HG02884 (cell line): ENCODE measurements around the gene ARHGEF12.

Source experiments
- ATAC-seq: cut with Tn5 transposase; IDR thresholded peaks from one replicate; pipeline ENCODE4 v1.9.1; 2021; ENCODE audit warnings: mild to moderate bottlenecking, moderate library complexity; ENCODE audit not compliant: unreplicated experiment

ARHGEF12 gene

DNA sequence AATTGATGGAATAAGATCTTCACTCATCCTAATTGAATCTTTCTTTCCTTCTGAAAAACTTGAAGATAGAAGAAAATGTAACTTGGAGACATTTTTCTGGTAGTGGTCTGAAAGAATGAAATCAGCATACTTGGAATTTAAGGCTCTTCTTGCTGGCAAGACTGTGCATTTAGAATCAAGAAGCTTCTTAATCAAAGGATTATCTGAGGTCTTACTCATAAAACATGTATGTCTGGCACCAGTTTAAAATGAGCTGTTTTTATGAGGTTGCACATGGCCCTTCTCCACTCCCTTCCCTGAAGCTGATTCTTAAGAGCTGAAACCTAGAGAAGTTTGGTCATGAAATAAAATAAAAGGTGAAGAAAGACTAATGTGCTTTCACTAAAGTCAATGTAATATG is 77.3 kb downstream of the ARHGEF12 start:
- ATAC-seq: no peak

DNA sequence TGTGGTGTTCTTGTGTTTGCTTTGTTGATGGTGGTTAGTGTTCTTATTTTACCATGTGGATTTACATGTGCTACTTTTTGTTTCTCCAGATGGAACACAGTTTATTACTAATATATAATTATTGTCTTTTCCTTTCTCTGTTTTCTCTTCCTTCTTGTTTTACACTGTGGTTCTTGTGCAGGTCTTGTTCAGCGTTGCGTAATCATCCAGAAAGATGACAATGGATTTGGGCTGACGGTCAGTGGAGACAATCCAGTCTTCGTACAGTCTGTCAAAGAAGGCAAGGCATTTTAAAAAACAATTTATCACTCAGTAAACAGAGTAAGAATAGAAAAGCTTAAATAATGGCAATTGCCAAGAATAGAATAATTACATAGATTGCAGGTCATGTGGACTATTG is 84.4 kb downstream of the ARHGEF12 start:
- no peak for ATAC-seq

DNA sequence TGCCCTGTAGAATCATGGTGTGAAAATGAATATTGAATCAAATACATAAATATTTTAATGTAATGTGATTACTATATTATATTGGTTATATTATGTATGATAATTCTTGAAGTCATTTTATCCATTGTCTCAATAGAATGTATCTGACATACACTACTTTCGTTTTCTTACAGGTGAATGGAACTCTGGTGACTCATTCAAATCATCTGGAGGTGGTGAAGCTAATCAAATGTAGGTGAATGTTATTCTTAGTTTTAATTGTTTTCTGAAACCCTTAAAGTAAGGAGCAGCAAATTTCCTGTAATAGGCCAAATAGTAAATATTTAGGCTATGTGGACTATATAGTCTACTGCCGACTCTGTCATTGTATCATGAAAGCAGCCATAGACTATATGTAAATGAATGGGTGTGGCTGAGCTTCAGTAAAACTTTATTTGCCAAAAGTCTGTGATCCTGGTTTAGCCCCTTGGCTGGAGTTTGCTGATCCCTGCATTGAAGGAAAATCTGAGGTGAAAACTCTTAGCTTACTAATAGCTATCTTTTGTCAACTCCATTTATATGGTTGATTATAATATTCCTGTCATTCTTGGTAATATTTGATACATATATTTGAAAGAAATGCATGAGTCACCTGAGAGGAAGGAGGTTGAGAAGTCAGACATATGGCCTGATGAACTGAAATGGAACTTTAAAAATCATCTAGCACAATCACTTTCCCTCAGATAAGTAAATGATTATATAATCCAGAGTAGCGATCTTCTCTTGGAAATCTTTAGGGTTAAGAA is 88.2 kb downstream of the ARHGEF12 start:
- no peak for ATAC-seq

DNA sequence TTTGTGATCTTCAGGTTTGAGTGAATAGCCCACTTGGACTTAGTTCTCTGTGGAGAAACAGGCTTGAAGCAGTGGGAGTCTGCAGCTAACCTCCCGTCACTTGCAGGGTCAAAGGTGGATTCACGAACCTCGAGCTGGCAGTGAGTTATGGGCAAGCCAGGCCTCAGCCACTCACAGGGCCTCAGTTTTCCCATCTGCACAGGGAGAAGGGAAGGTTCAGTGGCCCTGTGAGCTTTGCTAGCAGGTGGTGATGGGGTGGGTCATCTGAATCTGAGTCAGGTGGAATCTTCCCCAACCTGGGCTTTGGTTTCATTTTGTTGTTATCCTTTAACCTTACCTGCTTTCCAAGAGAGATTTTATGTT is 88.7 kb downstream of the ARHGEF12 start:
- no peak for ATAC-seq

DNA sequence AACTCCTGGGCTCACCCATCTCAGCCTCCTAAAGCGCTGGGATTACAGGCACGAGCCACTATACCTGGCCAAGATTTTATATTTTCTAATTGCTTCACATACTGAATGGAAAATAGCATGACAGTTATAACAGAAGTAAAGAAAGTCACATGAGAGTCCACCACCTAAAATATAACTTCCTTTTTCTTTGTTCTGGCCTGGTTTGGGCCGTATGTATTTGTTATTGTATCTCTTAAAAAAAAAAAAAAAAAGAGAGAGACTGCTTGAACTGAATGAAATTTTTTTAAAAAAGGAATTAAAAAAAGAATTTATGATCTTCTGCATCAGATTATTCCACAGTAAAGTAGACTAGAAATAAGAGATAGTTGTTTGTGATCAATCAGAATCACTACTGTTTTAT is 89.3 kb downstream of the ARHGEF12 start:
- no peak for ATAC-seq

DNA sequence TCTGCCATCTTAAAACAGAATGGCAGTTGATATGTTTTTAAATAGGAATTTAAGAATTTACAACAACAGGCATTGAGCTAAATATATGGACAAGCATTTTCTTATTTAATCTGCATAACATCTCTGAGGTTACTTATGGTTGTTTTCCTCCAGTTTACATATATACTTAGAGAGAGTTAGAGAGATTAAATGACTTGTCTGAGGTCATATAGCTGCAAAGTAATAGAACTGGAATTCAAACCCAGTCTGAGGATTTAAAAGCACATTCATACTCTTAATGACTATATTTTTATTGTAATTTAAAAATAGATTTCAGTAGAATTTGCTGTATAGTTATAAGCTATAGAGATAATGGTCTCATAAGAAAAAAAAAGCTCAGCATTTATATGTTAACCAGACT is 93.9 kb downstream of the ARHGEF12 start:
- ATAC-seq: no peak

DNA sequence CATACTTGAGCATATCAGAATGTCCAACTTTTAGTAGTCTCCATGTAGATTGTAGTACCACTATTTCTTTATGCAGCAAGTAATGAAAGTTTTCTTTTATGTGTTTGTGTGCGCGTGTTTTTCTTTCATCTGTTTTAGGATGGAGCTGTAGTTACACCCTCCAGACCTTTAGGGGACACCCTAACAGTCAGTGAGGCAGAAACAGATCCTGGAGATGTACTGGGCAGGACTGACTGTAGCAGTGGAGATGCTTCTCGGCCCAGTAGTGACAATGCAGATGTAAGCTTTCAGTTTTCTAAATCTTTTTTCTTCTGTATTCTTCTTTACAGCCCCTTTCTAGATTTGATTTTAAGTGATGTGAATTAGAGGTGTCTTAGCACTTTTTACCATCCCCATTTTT is 95.4 kb downstream of the ARHGEF12 start:
- no peak for ATAC-seq

DNA sequence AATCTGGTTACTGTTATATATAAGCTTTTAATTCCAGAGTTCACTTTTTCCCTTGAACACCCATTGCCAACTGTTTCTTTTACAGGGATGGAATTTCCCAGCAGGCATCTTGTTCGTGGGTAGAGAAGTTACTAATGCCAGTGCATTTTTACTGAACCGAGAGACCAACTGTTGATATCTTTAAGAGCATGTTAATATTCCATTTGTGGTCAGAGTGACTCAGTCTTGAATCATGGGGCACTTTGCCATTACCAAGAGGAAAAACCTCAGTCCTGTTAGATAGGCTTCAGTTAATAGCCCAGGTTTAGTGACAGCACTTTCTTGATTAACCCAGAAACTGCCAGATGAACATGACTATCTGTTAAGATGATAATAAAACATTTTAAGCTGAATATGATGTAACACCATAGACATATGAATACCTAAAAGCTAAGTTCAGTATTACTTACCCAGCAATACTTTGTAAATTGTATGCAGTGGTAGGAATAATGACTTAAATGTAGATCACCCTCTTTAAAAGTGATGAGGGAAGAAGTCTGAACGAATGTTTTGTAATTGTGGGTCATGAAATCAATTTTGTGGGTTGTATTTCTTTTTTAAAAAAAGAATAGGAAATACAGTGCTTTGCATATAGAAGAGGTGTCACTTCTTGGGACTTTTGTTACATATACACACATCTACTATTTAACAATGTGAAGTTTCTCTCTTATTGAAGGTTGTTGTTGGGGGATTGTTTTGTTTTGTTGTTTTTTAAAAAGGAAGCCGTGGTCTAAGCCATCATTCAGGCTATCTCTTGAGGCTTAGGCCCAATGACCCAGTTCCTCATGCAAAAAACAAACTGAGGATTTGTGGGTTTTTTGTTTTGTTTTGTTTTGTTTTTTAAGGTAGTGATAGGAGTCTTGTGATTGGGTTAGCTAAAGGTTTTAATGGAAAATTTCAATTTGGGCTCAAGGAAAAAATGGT is 96.1 kb downstream of the ARHGEF12 start:
- ATAC-seq: no peak

DNA sequence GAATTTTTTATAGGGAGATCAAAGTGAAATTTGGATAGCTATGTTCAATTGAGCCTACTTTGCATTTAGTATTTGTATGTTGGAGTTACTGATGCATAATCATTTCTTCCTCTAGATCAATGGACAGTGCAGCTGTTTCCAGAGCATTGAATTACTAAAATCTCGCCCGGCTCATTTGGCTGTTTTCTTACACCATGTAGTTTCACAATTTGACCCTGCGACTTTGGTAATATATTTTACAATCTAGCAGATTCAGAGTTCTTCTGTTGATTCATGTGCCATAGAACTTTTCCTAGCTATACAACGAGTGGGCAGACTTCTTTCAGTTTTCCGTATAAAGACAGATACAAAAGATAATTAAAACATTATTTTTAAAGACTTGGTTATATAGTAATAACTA is 105.4 kb downstream of the ARHGEF12 start:
- no peak for ATAC-seq

DNA sequence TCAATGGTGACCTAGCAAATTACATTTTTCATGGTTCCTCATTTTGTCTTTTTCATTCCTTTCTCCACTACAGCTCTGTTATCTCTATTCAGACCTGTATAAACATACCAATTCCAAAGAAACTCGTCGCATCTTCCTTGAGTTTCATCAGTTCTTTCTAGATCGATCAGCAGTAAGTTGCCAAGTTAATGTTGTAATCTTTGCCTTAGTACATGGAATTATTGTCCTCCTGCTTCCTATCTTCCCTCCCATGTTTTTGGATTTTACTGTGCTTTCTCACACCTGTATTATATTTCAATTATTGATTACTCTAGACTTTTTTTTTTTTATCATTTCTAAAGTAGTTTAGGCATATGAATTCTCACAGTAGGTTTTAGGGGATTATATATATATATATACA is 105.8 kb downstream of the ARHGEF12 start:
- ATAC-seq: no peak

DNA sequence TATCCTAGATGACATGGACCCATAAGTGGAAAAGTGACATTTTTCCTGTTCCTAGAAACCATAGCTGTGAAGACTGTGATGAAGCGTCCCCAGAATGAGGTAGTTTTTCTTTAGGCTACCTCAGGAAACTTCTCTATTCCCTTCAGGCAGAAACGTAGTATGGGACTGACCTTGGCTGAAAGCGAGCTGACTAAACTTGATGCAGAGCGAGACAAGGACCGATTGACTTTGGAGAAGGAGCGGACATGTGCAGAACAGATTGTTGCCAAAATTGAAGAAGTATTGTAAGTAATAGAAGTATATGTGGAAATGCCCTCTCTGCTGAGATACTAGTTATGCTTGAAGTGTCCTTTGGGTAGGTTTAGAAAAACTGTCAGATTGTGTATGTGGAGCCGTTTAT is 110.6 kb downstream of the ARHGEF12 start:
- ATAC-seq: no peak

DNA sequence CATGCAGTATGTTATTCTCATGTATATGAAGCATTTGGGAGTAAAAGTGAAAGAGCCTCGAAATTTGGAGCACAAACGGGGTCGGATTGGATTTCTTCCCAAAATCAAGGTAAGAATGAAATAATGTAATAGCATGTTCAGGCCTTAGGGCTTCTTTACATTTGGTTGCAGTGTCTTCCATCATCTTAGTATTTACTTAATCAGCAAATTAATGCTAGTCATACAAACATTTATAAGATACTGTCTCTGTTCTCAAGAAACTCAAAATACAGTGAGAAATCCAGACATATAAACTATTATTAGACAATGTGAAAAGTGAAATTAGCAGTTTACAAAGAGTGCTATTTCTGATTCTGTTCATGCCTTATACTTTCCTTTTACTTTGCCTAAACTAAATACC is 112.0 kb downstream of the ARHGEF12 start:
- ATAC-seq: no peak

DNA sequence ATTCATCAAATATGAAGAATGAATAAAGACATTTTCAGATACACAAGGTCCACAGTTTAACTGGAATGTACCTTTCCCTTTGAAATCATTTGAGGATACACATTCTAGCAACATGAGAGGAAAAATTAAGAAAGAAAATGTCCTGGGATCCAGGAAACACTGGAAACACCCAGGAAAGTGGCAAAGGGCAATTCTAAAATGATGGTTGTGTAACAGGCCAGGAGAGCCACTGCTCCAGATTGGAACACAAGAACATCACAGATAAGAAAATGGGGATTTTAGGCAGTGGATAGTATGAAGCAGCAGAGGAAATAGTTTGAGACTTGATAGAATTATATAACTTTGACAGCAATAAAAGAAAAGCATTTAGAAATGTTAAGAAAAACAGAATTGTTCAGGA is 119.3 kb downstream of the ARHGEF12 start:
- no peak for ATAC-seq

DNA sequence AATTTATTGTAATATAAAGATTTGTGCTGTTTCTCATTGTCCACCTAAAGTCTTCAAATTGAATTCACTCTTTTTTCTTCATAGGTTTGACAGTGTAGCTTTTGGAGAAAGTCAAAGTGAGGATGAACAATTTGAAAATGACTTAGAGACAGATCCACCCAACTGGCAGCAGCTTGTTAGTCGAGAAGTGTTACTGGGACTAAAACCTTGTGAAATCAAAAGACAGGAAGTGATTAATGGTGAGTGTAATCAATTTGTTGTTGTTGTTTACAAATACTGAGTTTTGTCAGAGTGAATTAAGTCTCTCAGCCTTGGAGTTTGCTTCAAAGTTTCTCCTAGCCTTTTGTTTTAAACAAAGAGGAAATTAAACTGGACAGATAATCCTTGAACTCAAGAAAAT is 121.8 kb downstream of the ARHGEF12 start:
- no peak for ATAC-seq

DNA sequence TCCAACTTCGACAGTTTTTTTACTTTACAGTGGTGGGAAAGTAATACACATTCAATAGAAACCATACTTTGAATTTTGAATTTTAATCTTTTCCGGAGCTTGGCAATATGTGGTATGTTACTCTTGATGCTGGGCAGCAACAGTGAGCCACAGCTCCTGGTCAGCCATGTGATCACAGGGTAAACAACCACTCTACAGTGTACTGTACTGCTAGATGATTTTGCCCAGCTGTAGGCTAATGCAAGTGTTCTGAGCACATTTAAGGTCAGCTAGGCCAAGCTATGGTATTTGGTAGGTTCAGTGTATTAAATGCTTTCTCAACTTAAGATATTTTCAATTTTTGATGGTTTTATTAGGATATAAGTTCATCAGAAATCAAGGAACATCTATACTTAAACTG is 126.6 kb downstream of the ARHGEF12 start:
- no peak for ATAC-seq

DNA sequence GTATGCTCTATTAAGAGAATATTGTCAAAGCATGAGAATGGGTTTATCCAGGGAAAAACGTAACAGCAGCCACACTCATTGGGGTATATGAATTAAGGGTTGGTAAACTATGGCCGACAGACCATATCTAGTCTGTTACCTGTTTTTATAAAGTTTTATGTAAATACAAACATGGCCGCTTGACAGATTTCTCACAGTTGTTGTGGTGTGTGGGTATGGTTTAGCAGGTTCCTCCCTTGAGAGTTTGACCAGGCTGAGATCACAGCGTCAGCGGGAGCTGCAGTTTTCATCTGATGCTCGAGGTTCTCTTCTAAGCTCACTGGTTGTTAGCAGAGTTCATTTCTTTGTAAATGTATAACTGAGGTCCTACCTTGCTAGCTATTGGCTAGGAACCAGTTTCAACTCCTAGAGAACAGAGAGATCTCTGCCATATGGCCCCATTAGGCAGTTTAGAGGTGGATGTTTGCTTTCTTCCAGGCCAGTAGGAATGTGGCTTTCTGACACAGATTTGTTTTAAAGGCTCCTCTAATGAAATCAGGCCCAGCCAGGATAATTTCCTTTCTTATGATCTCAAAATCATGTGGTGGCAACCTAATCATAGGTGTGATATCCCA is 129.8 kb downstream of the ARHGEF12 start:
- ATAC-seq: no peak

DNA sequence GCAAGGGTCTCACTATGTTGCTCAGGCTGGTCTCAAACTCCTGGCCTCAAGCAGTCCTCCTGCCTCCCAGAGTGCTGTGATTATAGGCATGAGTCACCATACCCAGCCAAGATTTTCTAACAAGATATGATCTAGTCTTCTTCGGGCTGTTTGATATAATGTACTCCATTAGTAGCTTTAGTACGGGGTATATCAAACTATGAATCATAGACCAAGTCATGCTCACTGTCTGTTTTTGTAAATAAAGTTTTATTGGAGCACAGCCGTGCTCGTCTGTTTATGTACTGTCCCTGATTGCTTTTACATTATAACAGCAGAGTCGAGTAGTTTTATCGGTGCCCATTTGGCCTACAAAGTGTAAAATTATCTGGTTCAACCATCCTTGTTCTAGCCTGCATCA is 131.4 kb downstream of the ARHGEF12 start:
- ATAC-seq: no peak

DNA sequence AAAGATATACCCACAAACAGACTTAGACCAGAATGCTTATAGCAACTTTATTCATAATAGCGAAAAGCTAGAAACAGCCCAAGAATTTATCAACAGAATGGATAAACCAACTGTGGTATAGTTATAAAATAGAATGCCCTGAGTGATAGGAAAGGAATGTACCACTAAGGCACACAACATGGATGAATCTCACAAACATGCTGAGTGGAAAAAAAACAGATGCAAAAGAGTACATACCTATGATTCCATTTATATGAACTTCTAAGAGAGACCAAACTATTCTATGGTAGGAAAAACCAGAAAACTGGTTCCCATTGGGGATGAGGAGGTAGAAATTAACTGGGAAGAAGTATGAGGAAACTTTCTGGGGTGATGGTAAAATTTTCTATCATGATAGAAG is 134.9 kb downstream of the ARHGEF12 start:
- no peak for ATAC-seq

DNA sequence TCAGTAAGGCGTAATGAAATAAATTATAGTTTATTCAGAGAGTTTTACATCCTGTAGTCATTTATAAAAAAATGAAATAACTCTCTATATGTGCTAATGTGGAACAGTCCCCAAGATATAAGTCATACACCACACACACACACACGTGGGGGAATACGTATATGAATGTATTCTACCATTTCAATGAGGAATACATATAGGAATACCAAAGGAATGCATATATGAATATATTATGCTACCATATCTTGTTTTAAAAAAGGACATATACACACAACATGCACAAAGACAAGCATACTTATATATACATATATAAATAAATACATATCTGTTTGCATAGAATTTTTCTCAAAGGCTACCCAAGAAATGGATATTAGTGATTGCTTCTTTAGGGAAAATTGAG is 135.8 kb downstream of the ARHGEF12 start:
- no peak for ATAC-seq

DNA sequence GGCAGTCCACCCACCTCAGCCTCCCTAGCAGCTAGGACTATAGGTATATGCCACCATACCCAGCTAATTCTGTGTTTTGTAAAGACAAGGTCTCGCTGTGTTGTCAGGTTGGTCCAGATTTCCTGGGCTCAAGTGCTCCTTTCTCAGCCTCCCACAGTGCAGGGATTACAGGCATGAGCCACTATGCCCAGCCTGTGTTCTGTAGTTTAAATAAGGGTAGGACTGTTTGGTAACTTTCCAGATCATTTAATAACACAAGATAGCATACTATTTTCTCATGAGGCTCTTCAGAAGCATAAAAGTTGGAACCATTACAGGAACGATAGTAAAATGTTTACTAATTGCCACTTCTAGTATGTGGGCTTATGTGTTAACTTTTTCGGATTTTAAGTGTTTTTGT is 137.3 kb downstream of the ARHGEF12 start:
- no peak for ATAC-seq

DNA sequence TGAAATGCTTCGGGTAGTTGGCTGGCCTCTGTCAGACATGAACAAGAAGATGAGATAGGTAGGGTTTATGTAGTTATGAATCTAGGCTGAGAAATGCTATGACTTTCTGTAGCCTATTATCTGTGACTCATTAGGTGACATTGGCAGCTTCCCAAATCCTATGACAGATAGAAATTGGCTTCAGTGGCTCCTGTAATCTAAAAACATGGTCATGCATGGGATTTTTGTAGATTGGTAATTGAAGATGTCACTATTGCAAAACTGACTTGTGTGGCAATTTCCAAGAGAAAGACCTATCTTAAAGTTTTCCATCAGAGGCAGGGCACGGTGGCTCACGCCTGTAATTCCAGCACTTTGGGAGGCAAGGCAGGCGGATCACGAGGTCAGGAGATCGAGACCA is 145.9 kb downstream of the ARHGEF12 start:
- no peak for ATAC-seq

DNA sequence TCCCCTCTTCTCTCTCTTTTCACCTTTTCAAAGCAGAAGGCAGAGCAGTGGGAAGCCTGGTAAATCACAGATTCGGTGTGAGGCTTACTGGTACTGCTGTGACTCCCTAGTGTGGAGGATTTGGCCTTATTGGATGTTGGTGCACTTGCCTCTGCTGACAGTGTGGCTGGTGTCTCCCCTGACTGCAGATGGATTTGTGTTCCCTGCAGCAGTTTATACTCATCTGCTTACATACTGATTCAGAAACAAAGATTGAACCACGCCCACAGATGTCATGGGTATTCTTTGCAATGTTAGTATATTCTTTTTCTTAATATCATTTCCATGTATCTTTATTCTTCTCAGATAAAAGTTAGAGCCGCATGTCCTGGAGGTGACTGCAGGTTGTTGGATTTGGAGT is 148.5 kb downstream of the ARHGEF12 start:
- no peak for ATAC-seq
